Keratinocyte (primary cell): Measurements from ENCODE around the gene ARIH1. TPM values are rescaled to one million over a fixed set of nuclear protein-coding genes. Genes with fewer than 3 reads are reported as not detected.
A peak's percentile ranks its signal among the peaks of the same experiment; 100 is the strongest.

Experiments
- DNase-seq: peaks from one replicate; pipeline ENCODE4 v3.0.0-alpha.2; 2011; ENCODE audit warnings: low read depth, missing footprints, low spot score
- FAIRE-seq: peaks from 2 replicates; lab custom pipeline; 2011; peaks lifted over from hg19 to GRCh38; lab: Jason Lieb, UNC
- H2AFZ ChIP-seq: 2 replicates; pipeline ENCODE4 v1.6.0; 2012; ENCODE audit warnings: low read length, control low read depth, inconsistent platforms; ENCODE audit not compliant: control insufficient read depth
- H3K27ac ChIP-seq: 2 replicates; pipeline ENCODE4 v1.5.1; 2011; ENCODE audit warnings: low read length; ENCODE audit not compliant: control insufficient read depth, insufficient read depth
- H3K27me3 ChIP-seq: 3 replicates; pipeline ENCODE4 v1.6.0; 2011; ENCODE audit warnings: low read length; ENCODE audit not compliant: control insufficient read depth, insufficient read depth; ENCODE audit errors: extremely low read depth
- H3K36me3 ChIP-seq, 2 experiments: 2 replicates in 1 of 2; 3 replicates in 1 of 2; pipeline ENCODE4 v1.5.1; 2011; ENCODE audit warnings: low read length in 2 of 2, mild to moderate bottlenecking in 1 of 2; ENCODE audit not compliant: control insufficient read depth in 2 of 2, insufficient read depth in 2 of 2; ENCODE audit errors: extremely low read depth in 1 of 2
- H3K4me1 ChIP-seq: 3 replicates; pipeline ENCODE4 v1.5.1; 2011; ENCODE audit warnings: low read length; ENCODE audit not compliant: control insufficient read depth, insufficient read depth; ENCODE audit errors: extremely low read depth
- H3K4me2 ChIP-seq: 3 replicates; pipeline ENCODE4 v1.6.0; 2011; ENCODE audit warnings: low read depth, low read length; ENCODE audit not compliant: control insufficient read depth, insufficient read depth; ENCODE audit errors: extremely low read depth
- H3K4me3 ChIP-seq, 3 experiments: fragments of 200-600 bp in 1 of 3; sonication (generic) in 1 of 3; 2 replicates in 2 of 3; 3 replicates in 1 of 3; pipeline ENCODE4 v1.5.1; 2011 to 2016; ENCODE audit warnings: low read length in 3 of 3, mild to moderate bottlenecking in 3 of 3, control low read depth in 2 of 3, inconsistent platforms in 1 of 3, low read depth in 1 of 3, mixed read lengths in 1 of 3, mixed run types in 1 of 3, moderate library complexity in 1 of 3; ENCODE audit not compliant: control insufficient read depth in 2 of 3, insufficient read depth in 2 of 3; ENCODE audit errors: extremely low read depth in 1 of 3
- H3K79me2 ChIP-seq: 2 replicates; pipeline ENCODE4 v1.6.0; 2012; ENCODE audit warnings: low read length; ENCODE audit not compliant: control insufficient read depth, insufficient read depth
- H3K9ac ChIP-seq: 3 replicates; pipeline ENCODE4 v1.6.0; 2011; ENCODE audit warnings: low read length; ENCODE audit not compliant: control insufficient read depth, insufficient read depth; ENCODE audit errors: extremely low read depth
- H3K9me1 ChIP-seq: 3 replicates; pipeline ENCODE4 v1.6.0; 2011; ENCODE audit warnings: low read length; ENCODE audit not compliant: control insufficient read depth, insufficient read depth; ENCODE audit errors: extremely low read depth
- H3K9me3 ChIP-seq: 2 replicates; pipeline ENCODE4 v1.5.1; 2012; ENCODE audit warnings: low read depth, low read length; ENCODE audit not compliant: control insufficient read depth
- H4K20me1 ChIP-seq: 3 replicates; pipeline ENCODE4 v1.6.0; 2011; ENCODE audit warnings: low read length; ENCODE audit not compliant: control insufficient read depth, insufficient read depth; ENCODE audit errors: extremely low read depth
- EZH2 ChIP-seq: IDR thresholded peaks from one replicate; pipeline ENCODE4 v1.6.1; 2012; ENCODE audit warnings: inconsistent platforms, mild to moderate bottlenecking, low read length, moderate library complexity
- dilution Hi-C: fragments of 300-500 bp; cut with MboI; formaldehyde crosslinking; loops from one replicate; pipeline ENCODE4 v1.7.0; 2020; ENCODE audit warnings: low sequenced_read_pairs; ENCODE audit not compliant: extremely low pct_ligation_motif_present
- polyA plus RNA-seq, 5 experiments: library from polyadenylated mRNA; depleted of rRNA in 3 of 5; stranded (reverse) in 3 of 5; stranded (forward) in 1 of 5; unstranded in 1 of 5; fragments of >200 nt; gene quantifications; 1 replicate in 1 of 5; 2 replicates in 3 of 5; 3 replicates in 1 of 5; pipeline versions ENCODE4 v1.2.1 to v1.2.3, GENCODE V29; 2011 to 2012; ENCODE audit warnings: missing spikeins in 2 of 5, low read depth in 1 of 5, low replicate concordance in 1 of 5
- TF ChIP-seq, protein P1 (sequence below), 3 experiments: IDR thresholded peaks in 1 of 3; conservative IDR thresholded peaks in 1 of 3; optimal IDR thresholded peaks in 1 of 3; 2 replicates in 2 of 3; 3 replicates in 1 of 3; pipeline versions ENCODE3 to v1.5.1; 2011; ENCODE audit warnings: low read length in 3 of 3, mild to moderate bottlenecking in 3 of 3, moderate library complexity in 2 of 3, control low read depth in 1 of 3, inconsistent platforms in 1 of 3; ENCODE audit not compliant: insufficient read depth in 2 of 3; ENCODE audit errors: extremely low read depth in 1 of 3

The ARIH1 gene
- polyA plus RNA-seq, 1 donor (not counting 4 experiments of a cell fraction or from before 2014, with no cell fraction given), result 70.6 TPM

- dilution Hi-C loops, result no loop called here
- H3K27me3 ChIP-seq, result no peaks in the 10 kb centered on the region
- H3K4me1 ChIP-seq, result peaks cover 19% of the 10 kb centered on the region
- peaks cover 0 to 14% of the 10 kb centered on the region in 2 experiments for H3K36me3 ChIP-seq
- H3K4me3 ChIP-seq, result no peak overlapping the region
- H3K9me3 ChIP-seq, result no peaks in the 10 kb centered on the region
- H4K20me1 ChIP-seq, result peaks cover 23% of the 10 kb centered on the region
- no peak overlapping the region for H3K27ac ChIP-seq
- H2AFZ ChIP-seq, result no peak overlapping the region
- TF ChIP-seq, protein P1, sequence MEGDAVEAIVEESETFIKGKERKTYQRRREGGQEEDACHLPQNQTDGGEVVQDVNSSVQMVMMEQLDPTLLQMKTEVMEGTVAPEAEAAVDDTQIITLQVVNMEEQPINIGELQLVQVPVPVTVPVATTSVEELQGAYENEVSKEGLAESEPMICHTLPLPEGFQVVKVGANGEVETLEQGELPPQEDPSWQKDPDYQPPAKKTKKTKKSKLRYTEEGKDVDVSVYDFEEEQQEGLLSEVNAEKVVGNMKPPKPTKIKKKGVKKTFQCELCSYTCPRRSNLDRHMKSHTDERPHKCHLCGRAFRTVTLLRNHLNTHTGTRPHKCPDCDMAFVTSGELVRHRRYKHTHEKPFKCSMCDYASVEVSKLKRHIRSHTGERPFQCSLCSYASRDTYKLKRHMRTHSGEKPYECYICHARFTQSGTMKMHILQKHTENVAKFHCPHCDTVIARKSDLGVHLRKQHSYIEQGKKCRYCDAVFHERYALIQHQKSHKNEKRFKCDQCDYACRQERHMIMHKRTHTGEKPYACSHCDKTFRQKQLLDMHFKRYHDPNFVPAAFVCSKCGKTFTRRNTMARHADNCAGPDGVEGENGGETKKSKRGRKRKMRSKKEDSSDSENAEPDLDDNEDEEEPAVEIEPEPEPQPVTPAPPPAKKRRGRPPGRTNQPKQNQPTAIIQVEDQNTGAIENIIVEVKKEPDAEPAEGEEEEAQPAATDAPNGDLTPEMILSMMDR (optimal IDR thresholded peaks at IDR 0.05 in 1 of 3, IDR thresholded peaks at IDR 0.05 in 1 of 3, conservative IDR thresholded peaks at IDR 0.05 in 1 of 3; ENCODE audit: extremely low read depth in 1 of 3, insufficient read depth in 2 of 3, low read length in 3 of 3), result no peak
- no peak for TF ChIP-seq EZH2
- H3K4me2 ChIP-seq, result peak overlapping the region; percentile 18
- peaks cover 98% of the 10 kb centered on the region for H3K79me2 ChIP-seq
- peaks cover 4% of the 10 kb centered on the region for H3K9me1 ChIP-seq
- FAIRE-seq (no peak), DNase-seq (no peak)
- no peak overlapping the region for H3K9ac ChIP-seq
These were observed 18.6 kb downstream of the ARIH1 start for GRCh38 chr15:72492733-72493132.

DNA sequence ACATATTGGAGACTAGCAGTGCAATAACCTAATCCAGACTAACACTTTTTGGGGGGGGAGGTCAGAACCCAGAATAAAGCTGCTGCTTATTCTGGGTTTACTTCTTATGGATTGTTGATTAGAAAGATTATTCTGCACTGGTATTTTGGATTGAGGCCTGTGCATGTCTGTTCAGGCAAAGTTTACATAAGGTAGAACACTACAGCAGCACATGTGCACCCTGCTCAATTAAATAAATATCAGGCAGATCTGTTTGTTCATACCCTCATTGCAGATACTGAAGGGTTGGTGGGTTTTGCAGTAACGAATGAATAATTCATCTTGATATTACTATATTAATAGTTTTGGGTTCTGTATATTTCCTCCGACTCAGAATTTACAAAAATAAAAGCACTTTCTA, 19.1 kb downstream of the ARIH1 start:
- peaks cover 4% of the 10 kb centered on the region for H3K9me1 ChIP-seq
- FAIRE-seq, result no peak
- peaks cover 21% of the 10 kb centered on the region for H4K20me1 ChIP-seq
- H3K4me3 ChIP-seq, result no peak overlapping the region
- no peaks in the 10 kb centered on the region for H3K27me3 ChIP-seq
- TF ChIP-seq, protein P1 (optimal IDR thresholded peaks at IDR 0.05 in 1 of 3, IDR thresholded peaks at IDR 0.05 in 1 of 3, conservative IDR thresholded peaks at IDR 0.05 in 1 of 3; ENCODE audit: extremely low read depth in 1 of 3, insufficient read depth in 2 of 3, low read length in 3 of 3), result no peak
- TF ChIP-seq EZH2, result no peak
- peaks cover 98% of the 10 kb centered on the region for H3K79me2 ChIP-seq
- peak overlapping the region; percentile 18 for H3K4me2 ChIP-seq
- no peak overlapping the region for H2AFZ ChIP-seq
- H3K27ac ChIP-seq, result no peak overlapping the region
- H3K36me3 ChIP-seq, result peaks cover 0 to 14% of the 10 kb centered on the region in 2 experiments
- H3K4me1 ChIP-seq, result peaks cover 18% of the 10 kb centered on the region
- dilution Hi-C loops, result no loop called here
- no peak for DNase-seq
- no peaks in the 10 kb centered on the region for H3K9me3 ChIP-seq
- H3K9ac ChIP-seq, result no peak overlapping the region
